GM06990 (cell line): ENCODE results near the gene BCL11B.

Experiments used
- DNase-seq: peaks from one replicate; pipeline ENCODE4 v3.0.0-alpha.2; 2011; ENCODE audit not compliant: insufficient read length; ENCODE audit errors: extremely low read depth
- H3K27me3 ChIP-seq: replicated peaks from 2 replicates; pipeline ENCODE4 v1.6.0; 2011; ENCODE audit warnings: low read length; ENCODE audit not compliant: control insufficient read depth, insufficient read depth
- H3K36me3 ChIP-seq: 2 replicates; pipeline ENCODE4 v1.5.1; 2011; ENCODE audit warnings: low read length; ENCODE audit not compliant: control insufficient read depth, insufficient read depth
- H3K4me3 ChIP-seq: replicated peaks from 2 replicates; pipeline ENCODE4 v1.5.1; 2011; ENCODE audit warnings: low read depth, mild to moderate bottlenecking, control low read depth, low read length
- TF ChIP-seq, protein P1 (sequence below): IDR thresholded peaks from 2 replicates; pipeline ENCODE4 v1.5.1; 2011; ENCODE audit warnings: low read length, control low read depth, mild to moderate bottlenecking, inconsistent platforms; ENCODE audit not compliant: insufficient read depth, poor library complexity, severe bottlenecking

The BCL11B gene

DNA sequence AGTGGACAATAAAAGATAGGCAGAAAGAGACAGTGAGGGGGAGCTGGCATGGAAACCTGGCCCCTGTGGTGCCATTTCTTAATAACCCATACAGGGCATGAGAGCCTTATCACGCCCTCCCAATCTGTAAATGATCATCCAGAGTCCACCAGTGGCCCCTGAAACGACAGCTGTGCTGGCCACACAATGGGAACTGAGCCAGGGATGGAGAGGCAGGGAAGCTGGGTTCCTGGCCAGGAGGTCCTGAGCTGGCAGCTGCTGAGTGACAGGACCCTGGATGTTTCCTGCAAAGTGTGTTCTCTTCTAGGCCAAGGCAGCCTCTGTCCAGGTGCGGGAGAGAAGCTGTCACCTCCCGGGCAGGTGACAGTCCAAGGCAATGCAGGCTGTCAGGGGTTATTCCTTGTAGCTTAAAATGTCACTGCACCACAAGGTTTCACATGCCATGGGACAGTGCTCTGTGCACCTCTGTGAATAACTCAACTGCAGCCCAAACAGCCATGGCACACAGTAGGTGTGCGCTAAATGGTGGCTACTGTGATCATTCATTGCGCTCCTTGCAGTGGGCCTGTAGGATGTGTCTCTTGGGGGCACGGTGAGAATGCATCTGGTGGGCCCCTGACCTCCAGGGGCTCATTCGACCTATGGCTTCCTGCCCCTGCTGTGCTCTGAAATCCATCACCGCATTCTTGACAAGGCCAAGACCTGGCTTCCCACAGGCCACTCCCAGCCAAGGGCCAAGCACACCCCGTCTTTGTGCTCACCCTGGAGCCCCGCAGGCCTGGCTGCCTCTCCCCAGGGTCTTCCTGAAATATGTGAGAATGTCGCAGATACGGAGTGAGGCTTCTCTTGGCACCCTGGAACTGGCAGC, 46.3 kb upstream of the BCL11B start:
- Histone ChIP-seq H3K4me3 (no peak overlapping the region), H3K27me3 (no peaks in the 10 kb centered on the region), H3K36me3 (no peaks in the 10 kb centered on the region)
- no peak for DNase-seq
- TF ChIP-seq, protein P1, sequence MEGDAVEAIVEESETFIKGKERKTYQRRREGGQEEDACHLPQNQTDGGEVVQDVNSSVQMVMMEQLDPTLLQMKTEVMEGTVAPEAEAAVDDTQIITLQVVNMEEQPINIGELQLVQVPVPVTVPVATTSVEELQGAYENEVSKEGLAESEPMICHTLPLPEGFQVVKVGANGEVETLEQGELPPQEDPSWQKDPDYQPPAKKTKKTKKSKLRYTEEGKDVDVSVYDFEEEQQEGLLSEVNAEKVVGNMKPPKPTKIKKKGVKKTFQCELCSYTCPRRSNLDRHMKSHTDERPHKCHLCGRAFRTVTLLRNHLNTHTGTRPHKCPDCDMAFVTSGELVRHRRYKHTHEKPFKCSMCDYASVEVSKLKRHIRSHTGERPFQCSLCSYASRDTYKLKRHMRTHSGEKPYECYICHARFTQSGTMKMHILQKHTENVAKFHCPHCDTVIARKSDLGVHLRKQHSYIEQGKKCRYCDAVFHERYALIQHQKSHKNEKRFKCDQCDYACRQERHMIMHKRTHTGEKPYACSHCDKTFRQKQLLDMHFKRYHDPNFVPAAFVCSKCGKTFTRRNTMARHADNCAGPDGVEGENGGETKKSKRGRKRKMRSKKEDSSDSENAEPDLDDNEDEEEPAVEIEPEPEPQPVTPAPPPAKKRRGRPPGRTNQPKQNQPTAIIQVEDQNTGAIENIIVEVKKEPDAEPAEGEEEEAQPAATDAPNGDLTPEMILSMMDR, result no peak

GRCh38 chr14:99317231-99318090, 45.5 kb upstream of the BCL11B start:
- Histone ChIP-seq H3K27me3 (no peaks in the 10 kb centered on the region), H3K36me3 (no peaks in the 10 kb centered on the region), H3K4me3 (no peak overlapping the region)
- DNase-seq, result no peak
- TF ChIP-seq, protein P1, result no peak

DNA sequence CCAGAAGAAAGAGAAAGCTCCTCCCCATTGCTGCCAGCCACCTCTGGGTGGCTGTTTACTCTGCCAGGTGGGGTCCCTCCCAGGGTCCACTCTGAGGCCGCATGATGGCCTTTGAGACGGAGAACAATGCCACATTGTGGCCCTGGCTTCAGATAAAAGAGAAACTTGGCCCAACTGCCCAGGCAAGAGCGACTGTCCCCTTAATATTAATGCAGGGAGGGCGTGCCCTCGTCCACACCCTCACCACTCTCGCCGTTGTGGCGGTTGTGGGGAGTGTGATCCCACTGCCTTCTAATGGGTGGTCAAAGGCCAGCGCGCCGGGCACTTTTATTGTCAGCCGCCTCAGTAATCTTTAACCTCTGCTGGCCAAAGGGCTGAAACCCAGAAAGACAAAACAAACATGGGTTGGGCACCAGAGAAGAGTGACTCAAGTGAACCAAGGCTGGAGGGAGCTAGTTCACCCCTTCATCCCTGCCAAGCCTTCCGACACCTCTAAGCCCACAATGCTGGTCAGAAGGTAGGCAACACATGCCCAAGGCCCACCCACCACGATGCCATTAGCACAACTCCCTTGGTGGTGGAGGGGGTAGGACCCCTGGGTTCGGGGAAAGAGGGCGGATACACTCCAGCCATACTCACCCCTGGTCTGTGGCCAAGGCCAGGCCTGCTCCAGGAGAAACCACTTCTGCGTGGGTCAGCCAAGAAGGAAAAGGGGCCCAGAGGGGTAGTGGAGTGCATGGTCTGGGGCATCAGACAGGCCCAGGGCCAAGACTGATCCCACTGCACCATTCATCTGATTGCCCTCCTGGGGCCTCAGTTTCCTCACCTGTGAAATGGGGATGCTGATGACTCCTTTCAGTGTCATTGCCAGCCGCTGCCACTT, 44.5 kb upstream of the BCL11B start:
- TF ChIP-seq, protein P1, result no peak
- Histone ChIP-seq H3K4me3 (no peak overlapping the region), H3K27me3 (no peaks in the 10 kb centered on the region), H3K36me3 (no peaks in the 10 kb centered on the region)
- DNase-seq, result no peak

DNA sequence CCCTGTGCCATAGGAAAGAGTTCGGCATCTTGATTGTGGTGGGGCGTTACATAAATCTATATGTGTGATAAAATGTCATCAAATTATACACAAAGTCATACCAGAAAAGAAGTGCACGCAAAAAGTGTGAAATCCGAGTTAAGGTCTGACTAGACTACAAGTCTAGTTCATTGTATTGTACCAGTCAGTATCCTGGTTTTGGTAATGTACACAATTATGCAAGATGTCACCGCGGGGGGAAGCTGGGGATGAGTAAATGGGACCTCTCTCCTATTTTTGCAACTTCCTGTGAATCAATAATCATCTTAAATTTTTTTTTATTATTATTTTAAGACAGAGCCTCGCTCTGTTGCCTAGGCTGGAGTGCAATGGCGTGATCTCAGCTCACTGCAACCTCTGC, 43.2 kb upstream of the BCL11B start:
- Histone ChIP-seq H3K36me3 (no peaks in the 10 kb centered on the region), H3K27me3 (no peaks in the 10 kb centered on the region), H3K4me3 (no peak overlapping the region)
- no peak for DNase-seq
- TF ChIP-seq, protein P1, result no peak

- H3K4me3 ChIP-seq, result no peak overlapping the region
- no peak for DNase-seq
- H3K36me3 ChIP-seq, result no peaks in the 10 kb centered on the region
- no peaks in the 10 kb centered on the region for H3K27me3 ChIP-seq
- TF ChIP-seq, protein P1, result no peak
These were observed 42.6 kb upstream of the BCL11B start for GRCh38 chr14:99314623-99315022.
